Frontal cortex (tissue), 4 donors: Measurements from ENCODE around the gene SOX6. TPM values are rescaled to one million over a fixed set of nuclear protein-coding genes. Genes with fewer than 3 reads are reported as not detected.

Source experiments
- DNase-seq, 2 donors: peaks; one replicate each; pipeline ENCODE4 v3.0.0; 2012; ENCODE audit warnings: low spot score in 2 of 2
- FAIRE-seq: peaks from 2 replicates; lab custom pipeline; 2012; peaks lifted over from hg19 to GRCh38; lab: Jason Lieb, UNC
- total RNA-seq: library from RNA; depleted of rRNA; stranded (reverse); fragments of >200 nt; gene quantifications from one replicate; pipeline ENCODE4 v1.2.3, GENCODE V29; 2014
- donor health status: control.
- donor health status: control.
- donor health status: control.

SOX6 gene
- total RNA-seq, 1 donor from 2014 or later, result 17.1 TPM

GRCh38 chr11:16367252-16367651 lies 10.9 kb upstream of the SOX6 start:
- no peak for FAIRE-seq
- no peak for DNase-seq

GRCh38 chr11:16365581-16366228 lies 9.4 kb upstream of the SOX6 start:
- FAIRE-seq (no peak), DNase-seq (no peak)

GRCh38 chr11:16364254-16364653 lies 7.9 kb upstream of the SOX6 start:
- DNase-seq (no peak), FAIRE-seq (no peak)

GRCh38 chr11:16363706-16364105 lies 7.4 kb upstream of the SOX6 start:
- no peak for DNase-seq
- FAIRE-seq, result no peak

GRCh38 chr11:16361108-16361865 lies 4.9 kb upstream of the SOX6 start:
- DNase-seq (no peak), FAIRE-seq (no peak)

GRCh38 chr11:16359369-16359768 lies 3.0 kb upstream of the SOX6 start:
- no peak for DNase-seq
- no peak for FAIRE-seq

- DNase-seq (no peak), FAIRE-seq (no peak)
Measured at GRCh38 chr11:16358726-16359125, 2.4 kb upstream of the SOX6 start.

GRCh38 chr11:16357775-16358174 lies 1.4 kb upstream of the SOX6 start:
- no peak for DNase-seq
- no peak for FAIRE-seq

- FAIRE-seq (no peak), DNase-seq (peak in 1 of 2 donors; percentile 1)
Measured at GRCh38 chr11:16356761-16357393, 531 bp upstream of the SOX6 start.

- no peak for DNase-seq
- peak; percentile 42 for FAIRE-seq
Measured at GRCh38 chr11:16352707-16353106, 3.6 kb downstream of the SOX6 start.

GRCh38 chr11:16350125-16350524 lies 6.2 kb downstream of the SOX6 start:
- DNase-seq (no peak), FAIRE-seq (no peak)

- DNase-seq, result no peak
- FAIRE-seq, result no peak
Measured at GRCh38 chr11:16347928-16348685, 8.2 kb downstream of the SOX6 start.

- DNase-seq (no peak), FAIRE-seq (no peak)
Measured at GRCh38 chr11:16346975-16347374, 9.4 kb downstream of the SOX6 start.

- FAIRE-seq, result no peak
- no peak for DNase-seq
Measured at GRCh38 chr11:16341853-16342252, 14.5 kb downstream of the SOX6 start.

- DNase-seq (no peak), FAIRE-seq (no peak)
Measured at GRCh38 chr11:16338393-16338792, 18.0 kb downstream of the SOX6 start.

- no peak for DNase-seq
- peak; percentile 33 for FAIRE-seq
Measured at GRCh38 chr11:16337421-16338213, 18.7 kb downstream of the SOX6 start.

- FAIRE-seq (no peak), DNase-seq (no peak)
Measured at GRCh38 chr11:16336721-16337120, 19.6 kb downstream of the SOX6 start.

GRCh38 chr11:16336204-16336603 lies 20.1 kb downstream of the SOX6 start:
- FAIRE-seq, result no peak
- DNase-seq, result no peak

GRCh38 chr11:16335236-16335962 lies 20.9 kb downstream of the SOX6 start:
- DNase-seq, result no peak
- FAIRE-seq, result no peak
